Stimulated activated CD4-positive, alpha-beta T cell treated with anti-CD3 and anti-CD28 coated beads, Interleukin-15, amount 100 ng/mL, for 1 hour (primary cell): ENCODE measurements around the gene DNAH1.

Experiments
- DNase-seq, 2 donors: peaks; one replicate each; pipeline ENCODE4 v3.0.0-alpha.2; 2020; ENCODE audit warnings: low read depth in 1 of 2, low spot score in 1 of 2

The DNAH1 gene

GRCh38 chr3:52356126-52356525, 40.0 kb downstream of the DNAH1 start:
- DNase-seq: no peak

GRCh38 chr3:52357151-52358080, 41.3 kb downstream of the DNAH1 start:
- DNase-seq: no peak

- no peak for DNase-seq
Measured at GRCh38 chr3:52358362-52358940, 42.3 kb downstream of the DNAH1 start.

- no peak for DNase-seq
Measured at GRCh38 chr3:52359116-52359855, 43.2 kb downstream of the DNAH1 start.

GRCh38 chr3:52361011-52361410, 44.9 kb downstream of the DNAH1 start:
- DNase-seq: no peak

GRCh38 chr3:52361454-52361853, 45.3 kb downstream of the DNAH1 start:
- DNase-seq: no peak

- no peak for DNase-seq
Measured at GRCh38 chr3:52361898-52362297, 45.8 kb downstream of the DNAH1 start.

- DNase-seq: no peak
Measured at GRCh38 chr3:52364322-52365035, 48.4 kb downstream of the DNAH1 start.

- DNase-seq: no peak
Measured at GRCh38 chr3:52366527-52366926, 50.4 kb downstream of the DNAH1 start.

- DNase-seq: no peak
Measured at GRCh38 chr3:52367891-52368880, 52.1 kb downstream of the DNAH1 start.

- no peak for DNase-seq
Measured at GRCh38 chr3:52370531-52370930, 54.4 kb downstream of the DNAH1 start.

GRCh38 chr3:52372822-52373504, 56.8 kb downstream of the DNAH1 start:
- DNase-seq: no peak

GRCh38 chr3:52373676-52374075, 57.6 kb downstream of the DNAH1 start:
- no peak for DNase-seq

- no peak for DNase-seq
Measured at GRCh38 chr3:52374173-52374572, 58.1 kb downstream of the DNAH1 start.

GRCh38 chr3:52379610-52380009, 63.5 kb downstream of the DNAH1 start:
- DNase-seq: no peak

- no peak for DNase-seq
Measured at GRCh38 chr3:52380023-52380422, 63.9 kb downstream of the DNAH1 start.

GRCh38 chr3:52381623-52382022, 65.5 kb downstream of the DNAH1 start:
- no peak for DNase-seq

GRCh38 chr3:52383446-52383845, 67.3 kb downstream of the DNAH1 start:
- no peak for DNase-seq

- DNase-seq: no peak
Measured at GRCh38 chr3:52384019-52384761, 68.1 kb downstream of the DNAH1 start.
